AG08395 (cell line): Measurements from ENCODE around the gene TADA2B.

Experiments
- DNase-seq: peaks from one replicate; pipeline ENCODE4 v3.0.0; 2012; ENCODE audit warnings: mixed read lengths, low spot score

Gene TADA2B

GRCh38 chr4:7041801-7042502 is 1.2 kb upstream of the TADA2B start:
- no peak for DNase-seq

GRCh38 chr4:7042503-7043283 is 479 bp upstream of the TADA2B start:
- DNase-seq = peak; percentile 100

GRCh38 chr4:7044137-7044930 is 1.2 kb downstream of the TADA2B start:
- peak; percentile 16 for DNase-seq

GRCh38 chr4:7045553-7045952 is 2.4 kb downstream of the TADA2B start:
- DNase-seq = no peak

GRCh38 chr4:7045961-7046921 is 3.1 kb downstream of the TADA2B start:
- no peak for DNase-seq

GRCh38 chr4:7046971-7047370 is 3.8 kb downstream of the TADA2B start:
- DNase-seq = no peak

GRCh38 chr4:7048642-7049041 is 5.5 kb downstream of the TADA2B start:
- DNase-seq = no peak

GRCh38 chr4:7049295-7049694 is 6.1 kb downstream of the TADA2B start:
- DNase-seq = no peak

- DNase-seq = no peak
These were observed 6.6 kb downstream of the TADA2B start for GRCh38 chr4:7049739-7050138.

- no peak for DNase-seq
These were observed 7.4 kb downstream of the TADA2B start for GRCh38 chr4:7050481-7051143.

- DNase-seq = no peak
These were observed 7.9 kb downstream of the TADA2B start for GRCh38 chr4:7051144-7051495.

- no peak for DNase-seq
These were observed 8.7 kb downstream of the TADA2B start for GRCh38 chr4:7051905-7052304.

GRCh38 chr4:7052313-7052712 is 9.1 kb downstream of the TADA2B start:
- DNase-seq = no peak

- DNase-seq = no peak
These were observed 9.9 kb downstream of the TADA2B start for GRCh38 chr4:7052923-7053715.

GRCh38 chr4:7054106-7054880 is 11.1 kb downstream of the TADA2B start:
- no peak for DNase-seq

GRCh38 chr4:7055111-7055989 is 12.2 kb downstream of the TADA2B start:
- DNase-seq = no peak

- no peak for DNase-seq
These were observed 12.8 kb downstream of the TADA2B start for GRCh38 chr4:7055990-7056325.

- DNase-seq = no peak
These were observed 15.6 kb downstream of the TADA2B start for GRCh38 chr4:7058792-7059191.

- DNase-seq = no peak
These were observed 16.5 kb downstream of the TADA2B start for GRCh38 chr4:7059662-7060061.
